ENCODE results near the gene WDR83. TPM values are rescaled to one million over a fixed set of nuclear protein-coding genes. Genes with fewer than 3 reads are reported as not detected.

The WDR83 gene
- total and polyA plus RNA-seq, 2 donors (not counting 3 experiments of a cell fraction or from before 2014, with no cell fraction given), result 10.5 to 11.8 TPM

DNA sequence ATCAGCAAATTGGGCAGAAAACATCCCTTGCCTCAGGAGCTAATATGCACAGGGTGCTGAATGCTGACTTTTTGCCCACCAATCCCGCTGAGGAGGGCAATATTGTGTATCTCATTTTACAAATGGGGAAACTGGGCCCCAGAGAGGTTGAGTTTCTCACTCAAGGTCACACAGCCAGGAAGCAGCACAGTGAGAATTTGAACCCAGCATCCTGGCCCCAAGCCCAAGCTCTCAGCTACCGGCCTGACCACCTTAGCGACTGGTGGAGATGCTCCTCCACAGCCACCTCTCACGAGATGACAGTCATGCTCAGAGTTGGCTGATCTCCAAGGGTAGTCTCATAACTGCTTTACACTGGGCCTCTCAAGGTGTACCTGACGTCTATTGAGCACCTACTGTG is 26.4 kb downstream of the WDR83 start:
- H3K9ac ChIP-seq (replicated peaks; ENCODE audit: extremely low read depth, insufficient read depth, low read length), result no peak overlapping the region
- H3K4me3 ChIP-seq (replicated peaks in 1 of 3; ENCODE audit: insufficient read depth in 1 of 3, low read depth in 1 of 3, low read length in 3 of 3), result no peak overlapping the region
- FAIRE-seq (no peak), DNase-seq (ENCODE audit: low read depth, low spot score) (no peak)
- H3K79me2 ChIP-seq (ENCODE audit: control insufficient read depth, insufficient read depth, low read length), result no peaks in the 10 kb centered on the region
- peaks cover 15% of the 10 kb centered on the region for H3K4me1 ChIP-seq (ENCODE audit: control insufficient read depth, extremely low read depth, insufficient read depth, low read length)
- dilution Hi-C loops (cut with MboI; ENCODE audit: extremely low pct_ligation_motif_present, low sequenced_read_pairs) (no loop called here), intact Hi-C loops (cut with micrococcal nuclease) (no loop called here)
- BruUV-seq (replicated peaks), result no TSS peak
- no peaks in the 10 kb centered on the region for H3K9me1 ChIP-seq (replicated peaks; ENCODE audit: control insufficient read depth, extremely low read depth, insufficient read depth, low read length)
- no peak overlapping the region for H3K4me2 ChIP-seq (ENCODE audit: insufficient read depth, low read length)
- POLR2A ChIA-PET, result no interaction called here
- H3K36me3 ChIP-seq (ENCODE audit: control insufficient read depth in 2 of 2, extremely low read depth in 1 of 2, insufficient read depth in 2 of 2, low read length in 2 of 2), result peaks cover 0 to 1% of the 10 kb centered on the region in 2 experiments
- no peak for TF ChIP-seq POLR2A (IDR thresholded peaks at IDR 0.05; ENCODE audit: low read depth, low read length)
- no peak for TF ChIP-seq MAX (IDR thresholded peaks at IDR 0.05; ENCODE audit: insufficient read depth, insufficient read length)
- TF ChIP-seq MYC (IDR thresholded peaks at IDR 0.05; ENCODE audit: low read depth, low read length), result no peak
- TF ChIP-seq POLR2AphosphoS5 (IDR thresholded peaks at IDR 0.05; ENCODE audit: insufficient read depth, low read depth, low read length), result no peak
- TF ChIP-seq, protein P1, sequence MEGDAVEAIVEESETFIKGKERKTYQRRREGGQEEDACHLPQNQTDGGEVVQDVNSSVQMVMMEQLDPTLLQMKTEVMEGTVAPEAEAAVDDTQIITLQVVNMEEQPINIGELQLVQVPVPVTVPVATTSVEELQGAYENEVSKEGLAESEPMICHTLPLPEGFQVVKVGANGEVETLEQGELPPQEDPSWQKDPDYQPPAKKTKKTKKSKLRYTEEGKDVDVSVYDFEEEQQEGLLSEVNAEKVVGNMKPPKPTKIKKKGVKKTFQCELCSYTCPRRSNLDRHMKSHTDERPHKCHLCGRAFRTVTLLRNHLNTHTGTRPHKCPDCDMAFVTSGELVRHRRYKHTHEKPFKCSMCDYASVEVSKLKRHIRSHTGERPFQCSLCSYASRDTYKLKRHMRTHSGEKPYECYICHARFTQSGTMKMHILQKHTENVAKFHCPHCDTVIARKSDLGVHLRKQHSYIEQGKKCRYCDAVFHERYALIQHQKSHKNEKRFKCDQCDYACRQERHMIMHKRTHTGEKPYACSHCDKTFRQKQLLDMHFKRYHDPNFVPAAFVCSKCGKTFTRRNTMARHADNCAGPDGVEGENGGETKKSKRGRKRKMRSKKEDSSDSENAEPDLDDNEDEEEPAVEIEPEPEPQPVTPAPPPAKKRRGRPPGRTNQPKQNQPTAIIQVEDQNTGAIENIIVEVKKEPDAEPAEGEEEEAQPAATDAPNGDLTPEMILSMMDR (IDR thresholded peaks at IDR 0.05; ENCODE audit: extremely low read depth in 1 of 2, insufficient read depth in 1 of 2, low read depth in 1 of 2, low read length in 2 of 2), result no peak
- TF ChIP-seq EZH2 (IDR thresholded peaks at IDR 0.05; ENCODE audit: borderline replicate concordance, low read depth, low read length, severe bottlenecking), result no peak
- no peak for TF ChIP-seq GATA2 (IDR thresholded peaks at IDR 0.05; ENCODE audit: insufficient read depth, insufficient read length, low read depth, low read length)
- no peak for TF ChIP-seq FOS (IDR thresholded peaks at IDR 0.05; ENCODE audit: borderline replicate concordance, insufficient read depth, low read length)
- TF ChIP-seq JUN (IDR thresholded peaks at IDR 0.05; ENCODE audit: borderline replicate concordance, insufficient read depth, insufficient read length, low read depth), result no peak
- no peaks in the 10 kb centered on the region for H4K20me1 ChIP-seq (replicated peaks; ENCODE audit: control insufficient read depth, extremely low read depth, insufficient read depth, low read length)
- no peak overlapping the region for H3K27ac ChIP-seq (ENCODE audit: insufficient read depth, low read depth, low read length)
- H2AFZ ChIP-seq (ENCODE audit: low read depth, low read length), result no peak overlapping the region
- no peaks in the 10 kb centered on the region for H3K27me3 ChIP-seq (ENCODE audit: control insufficient read depth in 2 of 2, insufficient read depth in 2 of 2, low read length in 2 of 2)
- no peaks in the 10 kb centered on the region for H3K9me3 ChIP-seq (replicated peaks; ENCODE audit: control insufficient read depth, insufficient read depth, low read length)
- CTCF ChIA-PET, result no interaction called here
